NCI-H1694 treated with DMSO at 0.1 percent for 48 hours (cell line): ENCODE data around the gene CAPZB.
"Not testable (repeated sequence)": the region's sequence is repeated elsewhere in the genome, so short reads cannot be mapped to it uniquely, and the experiment has no call there.

ENCODE experiments used
- DNase-seq: peaks from one replicate; lab custom pipeline; 2025; lab: John Stamatoyannopoulos, UW

The CAPZB gene

DNA sequence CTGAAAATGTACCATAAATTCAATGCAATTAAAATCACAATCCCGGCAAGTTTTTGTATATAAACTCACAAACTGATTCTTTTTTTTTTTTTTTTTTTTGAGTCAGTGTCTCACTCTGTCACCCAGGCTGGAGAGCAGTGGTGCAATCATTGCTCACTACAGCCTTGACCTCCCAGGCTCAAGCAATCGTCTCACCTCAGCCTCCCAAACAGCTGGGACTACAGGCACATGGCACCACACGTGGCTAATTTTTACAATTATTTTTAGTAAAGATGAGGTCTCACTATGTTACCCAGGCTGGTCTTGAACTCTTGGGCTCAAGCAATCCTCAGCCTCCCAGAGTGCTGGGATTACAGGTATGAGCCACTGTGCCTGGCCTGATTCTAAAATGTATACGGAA is 12.1 kb upstream of the CAPZB start:
- DNase-seq = not testable (repeated sequence)

GRCh38 chr1:19496527-19496874 is 11.2 kb upstream of the CAPZB start:
- DNase-seq = no peak

GRCh38 chr1:19495799-19496526 is 10.6 kb upstream of the CAPZB start:
- DNase-seq = no peak

DNA sequence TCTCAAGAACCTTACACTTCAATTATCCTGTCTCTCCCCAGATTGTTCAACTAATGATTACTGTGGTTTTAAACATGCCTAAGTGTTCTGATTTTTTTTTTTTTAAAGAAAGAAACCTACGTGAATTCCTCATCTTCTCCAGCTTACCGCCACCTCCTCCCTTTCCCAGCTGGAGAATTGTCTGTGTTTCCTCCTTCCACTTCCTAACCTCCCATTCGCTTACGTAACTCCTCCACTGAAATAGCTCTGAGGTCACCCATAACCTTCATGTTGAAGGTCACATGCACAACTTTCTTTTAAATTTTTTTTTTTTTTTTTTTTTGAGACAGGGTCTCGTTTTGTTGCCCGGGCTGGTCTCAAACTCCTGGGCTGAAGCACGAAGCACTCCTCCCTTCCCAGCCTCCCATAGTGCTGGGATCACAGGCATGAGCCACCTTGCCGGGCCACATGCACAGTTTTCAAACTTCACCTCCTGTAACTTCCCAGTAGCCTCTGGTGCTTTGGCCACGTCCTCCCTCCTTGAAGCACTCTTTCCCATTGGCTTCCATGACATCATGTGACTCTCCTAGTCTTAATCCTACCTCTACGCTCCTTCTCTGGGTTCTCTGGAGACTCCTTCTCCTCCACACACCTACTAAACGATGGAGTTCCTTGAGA is 9.8 kb upstream of the CAPZB start:
- no peak for DNase-seq

DNA sequence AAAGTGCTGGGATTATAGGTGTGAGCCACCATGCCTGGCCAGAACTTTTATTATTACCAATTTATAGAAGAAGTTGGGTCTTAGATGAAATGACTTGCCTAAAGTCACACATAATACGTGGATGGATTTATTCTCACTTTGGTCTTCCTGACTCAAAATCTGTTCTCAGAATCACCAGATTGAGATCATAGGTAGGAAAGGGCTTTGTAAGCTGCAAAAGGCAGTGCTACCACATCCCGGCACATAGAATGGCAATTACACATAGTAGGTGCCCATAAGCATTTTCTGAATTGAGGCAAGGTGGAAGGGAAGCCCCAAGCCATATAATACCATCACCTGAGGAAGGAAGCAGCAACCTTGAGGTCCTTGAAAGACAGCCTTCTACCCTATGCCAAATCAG is 8.2 kb upstream of the CAPZB start:
- DNase-seq = no peak

GRCh38 chr1:19489996-19490395 is 4.7 kb upstream of the CAPZB start:
- no peak for DNase-seq

DNA sequence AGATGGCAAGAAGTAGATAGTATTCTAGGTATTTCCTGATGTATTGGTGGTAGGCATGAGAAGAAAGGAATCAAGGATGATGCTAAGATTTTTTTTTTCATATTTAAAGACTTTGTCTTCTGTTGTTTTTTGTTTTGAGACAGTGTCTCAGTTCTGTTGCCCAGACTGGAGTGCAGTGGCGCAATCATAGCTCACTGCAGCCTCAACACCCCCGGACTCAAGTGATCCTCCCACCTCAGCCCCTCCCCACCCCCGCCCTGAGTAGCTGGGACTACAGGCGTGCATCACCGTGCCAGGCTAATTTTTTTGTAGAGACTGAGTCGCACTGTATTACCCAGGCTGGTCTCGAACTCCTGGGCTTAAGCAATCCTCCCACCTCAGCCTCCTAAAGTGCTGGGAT is 2.8 kb upstream of the CAPZB start:
- DNase-seq = no peak

DNA sequence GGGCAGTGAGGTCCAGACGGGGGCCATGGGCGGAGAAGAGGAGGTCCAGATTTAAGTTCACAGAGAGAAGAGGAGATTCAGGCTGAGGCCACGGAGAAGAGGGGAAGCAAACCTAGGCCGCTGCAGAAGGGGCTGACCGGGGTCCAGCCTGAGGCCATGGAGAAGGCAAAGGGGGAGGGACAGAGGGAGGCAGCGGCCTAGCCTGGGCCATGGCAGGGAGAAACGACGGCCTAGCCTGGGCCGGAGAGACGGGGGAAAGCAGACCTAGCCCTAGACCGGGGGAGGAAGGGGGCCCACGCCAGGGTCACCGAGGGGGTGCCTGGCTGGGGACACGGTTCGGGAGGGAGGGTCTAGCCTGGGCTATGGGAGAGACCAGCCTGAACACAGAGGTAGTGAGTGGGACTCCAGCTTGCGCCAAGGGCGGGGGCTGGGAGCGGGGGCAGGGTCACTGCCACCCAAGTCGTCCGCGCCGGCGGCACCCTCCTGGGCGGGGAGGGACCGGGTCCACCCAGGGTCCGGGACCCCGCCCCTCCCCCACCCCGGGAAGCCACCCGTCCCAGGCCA is 459 bp downstream of the CAPZB start:
- no peak for DNase-seq

DNA sequence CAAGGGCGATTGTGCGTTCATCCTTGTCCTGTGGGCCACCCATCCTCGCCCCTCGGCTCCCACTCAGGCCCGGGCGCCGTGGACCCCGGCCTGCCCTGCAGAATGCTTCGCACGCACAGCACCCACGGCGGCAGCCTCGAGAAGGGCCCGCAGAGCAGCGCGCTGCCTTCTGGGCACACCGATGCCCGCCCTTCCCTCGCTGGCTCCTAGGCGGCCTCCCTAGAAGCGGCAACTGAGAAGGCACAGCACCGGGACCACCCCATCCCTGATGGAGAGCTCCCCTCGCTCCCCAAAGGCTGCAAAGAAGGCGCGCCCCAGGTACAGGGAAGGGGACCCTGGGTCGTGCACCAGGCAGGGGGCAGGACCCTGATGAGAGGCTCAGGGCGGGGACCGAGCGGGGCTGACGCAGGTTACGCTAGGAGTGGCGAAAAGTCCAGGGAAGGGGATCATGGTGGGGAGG is 971 bp downstream of the CAPZB start:
- DNase-seq = no peak

- no peak for DNase-seq
These were observed 1.6 kb downstream of the CAPZB start for GRCh38 chr1:19483691-19484090.

- no peak for DNase-seq
These were observed 2.1 kb downstream of the CAPZB start for GRCh38 chr1:19483261-19483660.

DNA sequence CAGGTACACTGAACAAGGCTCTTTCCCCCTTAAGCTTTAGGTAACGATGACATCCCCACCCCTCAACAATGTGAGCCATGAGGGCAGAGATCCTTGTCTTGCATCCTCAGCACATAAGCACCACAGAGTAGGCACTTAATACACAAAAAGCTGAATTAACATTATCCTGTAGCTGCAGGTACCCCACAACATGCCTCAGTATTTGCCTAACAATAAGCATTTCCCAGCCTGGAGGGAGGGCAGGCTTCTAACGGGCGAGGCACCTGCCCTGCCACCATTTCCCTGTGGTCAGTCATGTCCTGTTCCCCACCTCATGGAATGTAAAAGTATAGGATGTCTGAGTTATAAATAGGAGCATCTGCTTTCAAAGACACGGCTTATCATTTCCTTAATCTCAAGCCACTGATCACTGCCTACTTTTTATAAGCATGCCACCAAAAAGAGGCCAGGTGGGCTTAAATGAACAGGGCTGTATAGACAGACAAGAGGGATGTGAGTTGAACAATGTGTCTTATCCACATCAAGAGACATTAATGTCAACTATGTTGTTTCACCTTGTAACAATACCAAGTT is 3.4 kb downstream of the CAPZB start:
- DNase-seq = no peak

DNA sequence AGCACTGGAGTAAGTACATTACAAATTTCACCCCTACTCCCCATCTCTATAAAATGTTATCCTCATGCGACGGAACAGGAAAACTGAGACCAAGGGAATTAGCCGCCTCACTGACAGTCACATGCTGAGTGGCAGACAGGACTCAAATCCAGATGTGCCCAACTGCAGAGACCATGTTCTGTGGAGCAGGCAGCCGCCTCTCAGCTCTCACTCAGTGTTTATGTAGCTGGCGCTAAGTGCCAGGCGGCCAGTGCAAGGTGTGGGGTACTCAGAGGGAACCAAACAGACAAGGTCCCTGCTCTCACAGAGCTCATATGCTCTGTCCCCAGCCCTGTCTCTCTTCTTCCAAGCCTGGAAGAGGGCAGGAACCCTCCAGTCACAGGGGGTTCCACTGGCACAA is 5.1 kb downstream of the CAPZB start:
- DNase-seq = no peak

- DNase-seq = no peak
These were observed 5.8 kb downstream of the CAPZB start for GRCh38 chr1:19479351-19480120.

GRCh38 chr1:19478322-19478721 is 7.0 kb downstream of the CAPZB start:
- DNase-seq = no peak

- no peak for DNase-seq
These were observed 7.8 kb downstream of the CAPZB start for GRCh38 chr1:19477284-19478249.

- DNase-seq = no peak
These were observed 8.7 kb downstream of the CAPZB start for GRCh38 chr1:19476450-19477190.

- DNase-seq = no peak
These were observed 10.0 kb downstream of the CAPZB start for GRCh38 chr1:19475296-19475695.

DNA sequence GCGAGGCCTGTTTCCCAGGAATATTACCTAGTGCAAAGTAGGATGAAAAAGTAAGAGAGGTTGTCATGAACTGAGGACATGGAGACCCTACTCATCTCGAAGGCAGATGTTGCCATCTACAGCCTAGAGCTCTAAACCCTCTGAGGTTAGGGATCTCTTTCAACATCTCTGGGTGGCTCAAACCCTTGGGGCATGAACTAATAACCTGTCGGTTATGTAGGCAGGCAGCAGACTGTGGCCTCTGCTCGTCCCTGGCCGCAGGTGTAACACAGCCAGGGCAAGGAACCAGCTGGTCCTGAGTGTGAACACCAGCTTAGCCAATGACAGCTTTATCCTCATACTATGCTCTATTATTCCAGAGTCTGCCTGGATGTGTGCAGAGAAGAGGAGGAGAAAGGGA is 13.2 kb downstream of the CAPZB start:
- DNase-seq = no peak

DNA sequence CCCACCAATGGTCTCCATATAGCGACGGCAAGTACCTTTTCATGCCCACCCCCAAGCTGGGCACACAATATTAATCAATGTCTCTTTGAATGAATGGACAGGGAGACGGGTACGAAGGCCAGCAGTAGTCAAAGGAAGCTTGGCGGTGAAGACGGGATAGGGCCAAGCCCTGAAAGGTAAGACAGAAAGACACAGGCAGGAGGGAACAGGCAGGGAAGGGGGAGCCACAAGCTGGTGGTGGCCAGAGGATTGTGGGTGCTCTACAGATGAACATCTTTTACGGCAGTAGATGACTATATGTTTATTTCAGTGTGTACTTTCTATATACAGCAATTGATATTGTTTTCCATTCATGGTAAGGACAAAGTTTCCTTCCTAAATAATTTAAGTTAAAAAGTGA is 16.3 kb downstream of the CAPZB start:
- no peak for DNase-seq
